HepG2 (cell line): ENCODE data around the gene CKAP2. TPM values are rescaled to one million over a fixed set of nuclear protein-coding genes. Genes with fewer than 3 reads are reported as not detected.
A peak's percentile ranks its signal among the peaks of the same experiment; 100 is the strongest.

Source experiments
- ATM ChIP-seq: fragments of 450-650 bp; IDR thresholded peaks from 2 replicates; pipeline ENCODE4 v1.7.1; 2017; ENCODE audit warnings: mild to moderate bottlenecking, borderline replicate concordance
- FOSL1 ChIP-seq: sonication (generic); formaldehyde crosslinking; IDR thresholded peaks from 2 replicates; pipeline ENCODE4 v1.9.0; 2021; ENCODE audit warnings: missing genetic modification reagents, borderline replicate concordance
- GTF2F1 ChIP-seq: fragments of 150-350 bp; IDR thresholded peaks from 2 replicates; pipeline ENCODE4 v1.6.1; 2014; ENCODE audit warnings: low read length
- HMGA1 ChIP-seq: sonication (generic); formaldehyde crosslinking; conservative IDR thresholded peaks from 2 replicates; pipeline ENCODE4 v1.4.0; 2020; ENCODE audit warnings: missing genetic modification reagents
- MIER2 ChIP-seq: IDR thresholded peaks from 2 replicates; pipeline ENCODE4 v1.6.1; 2016; ENCODE audit warnings: missing biosample characterization, missing genetic modification reagents
- TFAP4 ChIP-seq: sonication (generic); IDR thresholded peaks from 2 replicates; pipeline ENCODE4 v1.6.1; 2016; ENCODE audit warnings: low read depth, borderline replicate concordance
- ZNF335 ChIP-seq: sonication (generic); formaldehyde crosslinking; IDR thresholded peaks from 2 replicates; pipeline ENCODE4 v1.4.0; 2020; ENCODE audit warnings: missing genetic modification reagents
- ZNF609 ChIP-seq: sonication (generic); formaldehyde crosslinking; IDR thresholded peaks from 2 replicates; pipeline ENCODE4 v1.4.0; 2020; ENCODE audit warnings: mild to moderate bottlenecking, missing genetic modification reagents, borderline replicate concordance
- ZNF691 ChIP-seq: sonication (generic); formaldehyde crosslinking; IDR thresholded peaks from 2 replicates; pipeline ENCODE4 v1.4.0; 2020; ENCODE audit warnings: missing genetic modification reagents, low read depth, mild to moderate bottlenecking, borderline replicate concordance
- polyA plus RNA-seq, 8 experiments: library from polyadenylated mRNA; depleted of rRNA in 3 of 8; stranded (reverse) in 7 of 8; unstranded in 1 of 8; fragments of >200 nt; fragmentation: Illumina TruSeq in 4 of 8; extraction: Trizol in 4 of 8; gene quantifications; 2 replicates each; pipeline versions ENCODE4 v1.2.1 to v1.2.3, GENCODE V29; 2011 to 2016; ENCODE audit warnings: low read depth in 4 of 8, missing spikeins in 1 of 8, mixed read lengths in 1 of 8; ENCODE audit not compliant: insufficient read depth in 1 of 8
- total RNA-seq, 5 experiments: library from RNA; depleted of rRNA; stranded (reverse); fragments of >200 nt; fragmentation: Illumina TruSeq; extraction: Trizol; gene quantifications; 2 replicates each; pipeline ENCODE4 v1.2.3, GENCODE V29; 2016; ENCODE audit warnings: low read depth in 1 of 5
- TF ChIP-seq, protein P1 (sequence below): sonication (generic); formaldehyde crosslinking; IDR thresholded peaks from 2 replicates; pipeline ENCODE4 v1.4.0; 2020; ENCODE audit warnings: missing genetic modification reagents
- TF ChIP-seq, protein P2 (sequence below): sonication (generic); formaldehyde crosslinking; IDR thresholded peaks from 2 replicates; pipeline ENCODE4 v1.4.0; 2020; ENCODE audit warnings: missing genetic modification reagents

Gene CKAP2
- total and polyA plus RNA-seq, 2 of the 13 experiments (the other 11 are each of a cell fraction or from before 2014, with no cell fraction given): 6.7 to 40.3 TPM

GRCh38 chr13:52450012-52450792 lies 5.1 kb upstream of the CKAP2 start, which contains the start of gene VPS36 (continued):
- TF ChIP-seq, protein P1, sequence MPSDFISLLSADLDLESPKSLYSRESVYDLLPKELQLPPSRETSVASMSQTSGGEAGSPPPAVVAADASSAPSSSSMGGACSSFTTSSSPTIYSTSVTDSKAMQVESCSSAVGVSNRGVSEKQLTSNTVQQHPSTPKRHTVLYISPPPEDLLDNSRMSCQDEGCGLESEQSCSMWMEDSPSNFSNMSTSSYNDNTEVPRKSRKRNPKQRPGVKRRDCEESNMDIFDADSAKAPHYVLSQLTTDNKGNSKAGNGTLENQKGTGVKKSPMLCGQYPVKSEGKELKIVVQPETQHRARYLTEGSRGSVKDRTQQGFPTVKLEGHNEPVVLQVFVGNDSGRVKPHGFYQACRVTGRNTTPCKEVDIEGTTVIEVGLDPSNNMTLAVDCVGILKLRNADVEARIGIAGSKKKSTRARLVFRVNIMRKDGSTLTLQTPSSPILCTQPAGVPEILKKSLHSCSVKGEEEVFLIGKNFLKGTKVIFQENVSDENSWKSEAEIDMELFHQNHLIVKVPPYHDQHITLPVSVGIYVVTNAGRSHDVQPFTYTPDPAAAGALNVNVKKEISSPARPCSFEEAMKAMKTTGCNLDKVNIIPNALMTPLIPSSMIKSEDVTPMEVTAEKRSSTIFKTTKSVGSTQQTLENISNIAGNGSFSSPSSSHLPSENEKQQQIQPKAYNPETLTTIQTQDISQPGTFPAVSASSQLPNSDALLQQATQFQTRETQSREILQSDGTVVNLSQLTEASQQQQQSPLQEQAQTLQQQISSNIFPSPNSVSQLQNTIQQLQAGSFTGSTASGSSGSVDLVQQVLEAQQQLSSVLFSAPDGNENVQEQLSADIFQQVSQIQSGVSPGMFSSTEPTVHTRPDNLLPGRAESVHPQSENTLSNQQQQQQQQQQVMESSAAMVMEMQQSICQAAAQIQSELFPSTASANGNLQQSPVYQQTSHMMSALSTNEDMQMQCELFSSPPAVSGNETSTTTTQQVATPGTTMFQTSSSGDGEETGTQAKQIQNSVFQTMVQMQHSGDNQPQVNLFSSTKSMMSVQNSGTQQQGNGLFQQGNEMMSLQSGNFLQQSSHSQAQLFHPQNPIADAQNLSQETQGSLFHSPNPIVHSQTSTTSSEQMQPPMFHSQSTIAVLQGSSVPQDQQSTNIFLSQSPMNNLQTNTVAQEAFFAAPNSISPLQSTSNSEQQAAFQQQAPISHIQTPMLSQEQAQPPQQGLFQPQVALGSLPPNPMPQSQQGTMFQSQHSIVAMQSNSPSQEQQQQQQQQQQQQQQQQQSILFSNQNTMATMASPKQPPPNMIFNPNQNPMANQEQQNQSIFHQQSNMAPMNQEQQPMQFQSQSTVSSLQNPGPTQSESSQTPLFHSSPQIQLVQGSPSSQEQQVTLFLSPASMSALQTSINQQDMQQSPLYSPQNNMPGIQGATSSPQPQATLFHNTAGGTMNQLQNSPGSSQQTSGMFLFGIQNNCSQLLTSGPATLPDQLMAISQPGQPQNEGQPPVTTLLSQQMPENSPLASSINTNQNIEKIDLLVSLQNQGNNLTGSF (CRISPR knock-in tag): peak; percentile 45; the same call in 1 of the 2 replicates
- no peak for TF ChIP-seq ATM
- TF ChIP-seq HMGA1 (CRISPR knock-in tag): no peak
- TF ChIP-seq MIER2 (CRISPR knock-in tag): peak; percentile 53; the same call in 1 of the 2 replicates
- TF ChIP-seq GTF2F1: 0 out of 2 replicates have a peak, but pooled peaks have one; percentile 14
- peak; percentile 92 for TF ChIP-seq ZNF691 (CRISPR knock-in tag)
- TF ChIP-seq ZNF335: no peak
- peak; percentile 62; the same call in 1 of the 2 replicates for TF ChIP-seq TFAP4
- no peak for TF ChIP-seq FOSL1 (CRISPR knock-in tag)
- no peak; the same call in 1 of the 2 replicates for TF ChIP-seq ZNF609 (CRISPR knock-in tag)
- TF ChIP-seq, protein P2, sequence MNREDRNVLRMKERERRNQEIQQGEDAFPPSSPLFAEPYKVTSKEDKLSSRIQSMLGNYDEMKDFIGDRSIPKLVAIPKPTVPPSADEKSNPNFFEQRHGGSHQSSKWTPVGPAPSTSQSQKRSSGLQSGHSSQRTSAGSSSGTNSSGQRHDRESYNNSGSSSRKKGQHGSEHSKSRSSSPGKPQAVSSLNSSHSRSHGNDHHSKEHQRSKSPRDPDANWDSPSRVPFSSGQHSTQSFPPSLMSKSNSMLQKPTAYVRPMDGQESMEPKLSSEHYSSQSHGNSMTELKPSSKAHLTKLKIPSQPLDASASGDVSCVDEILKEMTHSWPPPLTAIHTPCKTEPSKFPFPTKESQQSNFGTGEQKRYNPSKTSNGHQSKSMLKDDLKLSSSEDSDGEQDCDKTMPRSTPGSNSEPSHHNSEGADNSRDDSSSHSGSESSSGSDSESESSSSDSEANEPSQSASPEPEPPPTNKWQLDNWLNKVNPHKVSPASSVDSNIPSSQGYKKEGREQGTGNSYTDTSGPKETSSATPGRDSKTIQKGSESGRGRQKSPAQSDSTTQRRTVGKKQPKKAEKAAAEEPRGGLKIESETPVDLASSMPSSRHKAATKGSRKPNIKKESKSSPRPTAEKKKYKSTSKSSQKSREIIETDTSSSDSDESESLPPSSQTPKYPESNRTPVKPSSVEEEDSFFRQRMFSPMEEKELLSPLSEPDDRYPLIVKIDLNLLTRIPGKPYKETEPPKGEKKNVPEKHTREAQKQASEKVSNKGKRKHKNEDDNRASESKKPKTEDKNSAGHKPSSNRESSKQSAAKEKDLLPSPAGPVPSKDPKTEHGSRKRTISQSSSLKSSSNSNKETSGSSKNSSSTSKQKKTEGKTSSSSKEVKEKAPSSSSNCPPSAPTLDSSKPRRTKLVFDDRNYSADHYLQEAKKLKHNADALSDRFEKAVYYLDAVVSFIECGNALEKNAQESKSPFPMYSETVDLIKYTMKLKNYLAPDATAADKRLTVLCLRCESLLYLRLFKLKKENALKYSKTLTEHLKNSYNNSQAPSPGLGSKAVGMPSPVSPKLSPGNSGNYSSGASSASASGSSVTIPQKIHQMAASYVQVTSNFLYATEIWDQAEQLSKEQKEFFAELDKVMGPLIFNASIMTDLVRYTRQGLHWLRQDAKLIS (CRISPR knock-in tag): no peak
